CD4-positive, alpha-beta T cell treated with Interleukin-2 at 100 ng/mL for 4 hours (primary cell): ENCODE measurements around the gene SIRPA.
A peak's percentile ranks its signal among the peaks of the same experiment; 100 is the strongest.

Source experiments
- DNase-seq: peaks from one replicate; pipeline ENCODE4 v3.0.0-alpha.2; 2020; ENCODE audit warnings: low spot score

Gene SIRPA

DNA sequence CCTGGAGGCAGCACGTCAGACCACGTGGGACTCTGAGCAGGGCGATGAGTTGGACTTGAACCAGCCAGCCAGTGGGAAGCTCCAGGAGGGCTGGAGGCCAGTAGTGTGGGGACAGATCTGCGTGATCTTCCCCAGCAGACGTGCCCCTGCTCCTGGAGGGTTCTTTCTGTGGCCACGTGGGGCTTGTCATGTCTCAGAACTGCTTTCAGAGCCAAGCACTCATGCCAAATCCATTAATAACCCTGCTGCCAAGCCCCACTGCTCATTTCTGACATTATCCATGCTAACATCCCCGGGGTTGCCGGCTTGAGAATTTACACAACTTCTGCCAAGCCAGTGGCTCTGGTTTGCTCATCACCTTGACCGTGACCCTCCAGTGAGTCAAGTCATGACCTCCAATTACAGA is 38.3 kb downstream of the SIRPA start:
- DNase-seq, result no peak

DNA sequence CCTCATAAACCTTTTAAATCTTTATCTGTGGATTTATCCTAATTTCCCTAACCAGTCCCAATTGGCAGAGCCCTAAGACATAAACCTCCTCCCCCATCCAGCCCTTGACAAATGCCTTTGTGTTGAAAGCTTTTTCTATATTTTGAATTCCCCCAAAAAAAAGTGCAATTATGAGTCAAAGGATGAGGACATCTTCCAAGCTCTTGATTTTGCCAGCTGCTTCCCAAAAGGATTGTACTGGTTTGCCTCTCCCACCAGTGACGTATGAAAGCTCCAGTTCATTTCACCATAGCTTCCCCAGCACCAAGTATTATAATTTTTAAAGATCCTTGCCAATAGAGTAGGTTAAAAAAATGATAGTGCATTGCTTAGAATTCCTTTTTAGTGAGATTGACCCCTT is 38.9 kb downstream of the SIRPA start:
- no peak for DNase-seq

DNA sequence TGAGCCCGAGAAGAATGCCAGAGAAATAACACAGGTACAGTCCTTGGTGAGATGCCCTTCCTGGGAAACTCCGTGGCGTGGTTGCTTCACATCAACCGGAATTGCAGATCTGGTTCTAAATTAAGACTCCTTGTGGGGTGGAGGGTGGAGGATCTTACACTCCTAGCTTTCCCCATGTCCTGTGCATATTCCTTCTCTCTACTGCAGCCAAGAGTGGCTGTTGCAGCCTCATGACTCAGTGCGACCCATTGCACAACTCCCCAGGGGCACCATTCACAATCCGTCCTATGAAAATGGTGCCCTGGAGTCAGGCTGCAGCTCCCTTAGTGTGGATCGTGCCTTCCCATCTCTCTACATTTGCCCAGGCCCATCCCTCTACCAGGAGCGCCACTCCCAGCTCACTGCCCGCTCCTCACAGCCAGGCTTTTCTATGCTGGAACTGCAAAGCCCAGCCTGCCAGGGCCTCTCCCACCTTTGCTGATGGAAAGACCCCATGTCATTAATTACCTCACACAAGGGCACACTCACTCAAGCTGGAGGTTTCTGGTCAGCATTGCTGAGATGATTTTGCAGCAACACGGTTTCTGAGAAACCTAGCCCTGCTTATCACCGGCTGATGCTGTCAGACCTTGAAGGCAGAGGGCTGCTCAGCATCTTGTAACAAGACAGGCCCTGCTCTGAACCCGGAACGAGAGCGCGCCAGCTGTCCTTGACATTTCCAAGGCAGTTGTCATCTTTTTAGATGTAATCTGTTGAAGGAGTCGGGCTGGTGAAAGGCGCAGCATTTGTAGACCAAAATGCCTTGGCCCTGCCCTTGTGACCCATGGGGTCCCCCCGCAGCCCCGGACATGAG is 39.7 kb downstream of the SIRPA start:
- DNase-seq, result no peak

DNA sequence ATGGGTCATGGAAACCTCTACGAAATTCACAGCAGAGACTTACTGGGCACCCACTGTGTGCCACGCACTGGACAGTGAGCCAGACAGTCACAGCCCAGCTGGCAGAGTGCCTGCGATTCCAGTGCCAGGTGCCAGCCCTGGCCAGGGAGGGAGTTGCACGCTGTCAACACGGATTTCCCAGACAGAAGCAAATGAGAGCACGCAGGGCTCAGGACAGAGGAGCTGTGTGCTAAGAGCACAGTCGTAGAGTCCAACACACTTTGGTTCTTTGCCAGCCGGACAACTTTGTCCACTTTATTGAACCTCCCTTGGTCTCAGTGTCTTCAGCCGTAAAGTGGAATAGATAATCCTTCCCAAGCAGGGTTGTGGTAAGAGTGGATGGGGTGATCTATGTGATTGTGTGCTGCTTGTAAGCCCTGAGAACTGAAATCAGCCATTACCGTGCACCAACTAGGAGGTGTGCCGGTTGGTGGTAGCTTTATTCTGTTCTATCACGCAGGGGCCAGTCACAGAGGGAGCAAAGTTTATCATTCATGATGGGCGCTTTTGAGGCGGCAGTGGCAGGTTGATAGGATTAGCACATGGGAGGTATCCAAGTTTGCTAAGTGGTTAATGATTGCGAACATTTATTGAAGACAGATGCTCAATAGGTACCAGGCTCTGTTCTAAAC is 40.6 kb downstream of the SIRPA start:
- no peak for DNase-seq

DNA sequence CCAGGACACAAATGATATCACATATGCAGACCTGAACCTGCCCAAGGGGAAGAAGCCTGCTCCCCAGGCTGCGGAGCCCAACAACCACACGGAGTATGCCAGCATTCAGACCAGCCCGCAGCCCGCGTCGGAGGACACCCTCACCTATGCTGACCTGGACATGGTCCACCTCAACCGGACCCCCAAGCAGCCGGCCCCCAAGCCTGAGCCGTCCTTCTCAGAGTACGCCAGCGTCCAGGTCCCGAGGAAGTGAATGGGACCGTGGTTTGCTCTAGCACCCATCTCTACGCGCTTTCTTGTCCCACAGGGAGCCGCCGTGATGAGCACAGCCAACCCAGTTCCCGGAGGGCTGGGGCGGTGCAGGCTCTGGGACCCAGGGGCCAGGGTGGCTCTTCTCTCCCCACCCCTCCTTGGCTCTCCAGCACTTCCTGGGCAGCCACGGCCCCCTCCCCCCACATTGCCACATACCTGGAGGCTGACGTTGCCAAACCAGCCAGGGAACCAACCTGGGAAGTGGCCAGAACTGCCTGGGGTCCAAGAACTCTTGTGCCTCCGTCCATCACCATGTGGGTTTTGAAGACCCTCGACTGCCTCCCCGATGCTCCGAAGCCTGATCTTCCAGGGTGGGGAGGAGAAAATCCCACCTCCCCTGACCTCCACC is 42.2 kb downstream of the SIRPA start:
- DNase-seq, result no peak

DNA sequence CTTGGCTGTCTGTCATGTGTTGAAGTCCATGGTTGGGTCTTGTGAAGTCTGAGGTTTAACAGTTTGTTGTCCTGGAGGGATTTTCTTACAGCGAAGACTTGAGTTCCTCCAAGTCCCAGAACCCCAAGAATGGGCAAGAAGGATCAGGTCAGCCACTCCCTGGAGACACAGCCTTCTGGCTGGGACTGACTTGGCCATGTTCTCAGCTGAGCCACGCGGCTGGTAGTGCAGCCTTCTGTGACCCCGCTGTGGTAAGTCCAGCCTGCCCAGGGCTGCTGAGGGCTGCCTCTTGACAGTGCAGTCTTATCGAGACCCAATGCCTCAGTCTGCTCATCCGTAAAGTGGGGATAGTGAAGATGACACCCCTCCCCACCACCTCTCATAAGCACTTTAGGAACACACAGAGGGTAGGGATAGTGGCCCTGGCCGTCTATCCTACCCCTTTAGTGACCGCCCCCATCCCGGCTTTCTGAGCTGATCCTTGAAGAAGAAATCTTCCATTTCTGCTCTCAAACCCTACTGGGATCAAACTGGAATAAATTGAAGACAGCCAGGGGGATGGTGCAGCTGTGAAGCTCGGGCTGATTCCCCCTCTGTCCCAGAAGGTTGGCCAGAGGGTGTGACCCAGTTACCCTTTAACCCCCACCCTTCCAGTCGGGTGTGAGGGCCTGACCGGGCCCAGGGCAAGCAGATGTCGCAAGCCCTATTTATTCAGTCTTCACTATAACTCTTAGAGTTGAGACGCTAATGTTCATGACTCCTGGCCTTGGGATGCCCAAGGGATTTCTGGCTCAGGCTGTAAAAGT is 43.5 kb downstream of the SIRPA start:
- DNase-seq, result no peak

DNA sequence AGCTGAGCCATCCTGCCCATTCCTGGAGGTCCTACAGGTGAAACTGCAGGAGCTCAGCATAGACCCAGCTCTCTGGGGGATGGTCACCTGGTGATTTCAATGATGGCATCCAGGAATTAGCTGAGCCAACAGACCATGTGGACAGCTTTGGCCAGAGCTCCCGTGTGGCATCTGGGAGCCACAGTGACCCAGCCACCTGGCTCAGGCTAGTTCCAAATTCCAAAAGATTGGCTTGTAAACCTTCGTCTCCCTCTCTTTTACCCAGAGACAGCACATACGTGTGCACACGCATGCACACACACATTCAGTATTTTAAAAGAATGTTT is 44.0 kb downstream of the SIRPA start:
- DNase-seq, result no peak

DNA sequence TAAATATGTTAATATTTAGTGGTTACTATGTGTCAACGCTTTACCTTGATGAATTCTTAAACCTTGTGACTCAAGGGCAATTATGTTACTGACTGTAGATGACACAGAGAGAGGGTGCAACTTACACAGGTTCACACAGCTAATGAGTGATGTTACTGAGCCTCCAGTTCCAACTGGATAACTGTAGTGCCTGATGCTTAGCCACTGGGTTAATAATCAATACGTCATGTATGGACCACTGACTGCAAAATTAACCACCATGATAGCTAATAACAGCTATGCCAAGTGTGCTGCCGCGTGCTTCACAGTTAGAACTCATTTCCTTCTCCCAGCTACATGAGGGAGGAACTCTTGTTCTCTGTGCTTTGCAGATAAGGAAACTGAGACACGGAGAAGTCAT is 45.4 kb downstream of the SIRPA start:
- no peak for DNase-seq

DNA sequence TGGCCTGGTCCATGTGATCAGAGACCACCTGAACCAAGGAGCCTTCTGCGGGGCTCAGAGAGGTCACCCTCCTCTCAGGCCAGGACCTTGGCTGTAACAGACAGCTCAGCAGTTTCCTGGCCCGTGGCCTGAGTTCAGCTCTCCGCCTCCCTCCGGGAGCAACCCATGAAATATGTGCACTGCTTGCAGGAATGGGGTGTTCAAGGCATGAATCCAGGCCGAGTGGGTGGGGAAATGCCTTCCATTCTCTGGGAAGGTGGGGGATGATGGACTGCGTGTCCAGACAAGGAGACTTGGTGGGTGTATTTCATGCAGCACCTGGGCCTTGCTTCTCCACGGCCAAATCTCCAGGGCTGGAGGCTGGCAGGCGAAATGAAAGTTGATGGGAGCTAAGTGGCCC is 46.0 kb downstream of the SIRPA start:
- DNase-seq, result no peak

DNA sequence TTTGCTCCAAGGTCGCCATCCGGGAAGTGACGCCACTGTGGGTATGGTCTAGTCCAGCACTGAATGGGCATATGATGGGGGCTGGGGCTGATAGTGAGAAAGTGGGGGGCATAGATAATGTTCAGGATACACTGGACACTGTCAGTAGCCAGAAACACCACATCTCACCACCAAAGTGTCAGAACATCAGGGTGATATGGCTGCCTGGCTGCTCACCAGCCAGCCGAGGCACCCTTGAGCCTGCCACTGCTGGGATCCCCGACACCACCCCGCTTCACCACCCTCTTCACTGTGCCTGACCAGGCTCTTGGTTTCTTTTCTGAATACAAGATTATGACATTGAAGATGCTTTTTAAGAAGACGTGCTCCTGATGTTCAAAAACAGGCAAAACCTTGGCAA is 46.9 kb downstream of the SIRPA start:
- no peak for DNase-seq

DNA sequence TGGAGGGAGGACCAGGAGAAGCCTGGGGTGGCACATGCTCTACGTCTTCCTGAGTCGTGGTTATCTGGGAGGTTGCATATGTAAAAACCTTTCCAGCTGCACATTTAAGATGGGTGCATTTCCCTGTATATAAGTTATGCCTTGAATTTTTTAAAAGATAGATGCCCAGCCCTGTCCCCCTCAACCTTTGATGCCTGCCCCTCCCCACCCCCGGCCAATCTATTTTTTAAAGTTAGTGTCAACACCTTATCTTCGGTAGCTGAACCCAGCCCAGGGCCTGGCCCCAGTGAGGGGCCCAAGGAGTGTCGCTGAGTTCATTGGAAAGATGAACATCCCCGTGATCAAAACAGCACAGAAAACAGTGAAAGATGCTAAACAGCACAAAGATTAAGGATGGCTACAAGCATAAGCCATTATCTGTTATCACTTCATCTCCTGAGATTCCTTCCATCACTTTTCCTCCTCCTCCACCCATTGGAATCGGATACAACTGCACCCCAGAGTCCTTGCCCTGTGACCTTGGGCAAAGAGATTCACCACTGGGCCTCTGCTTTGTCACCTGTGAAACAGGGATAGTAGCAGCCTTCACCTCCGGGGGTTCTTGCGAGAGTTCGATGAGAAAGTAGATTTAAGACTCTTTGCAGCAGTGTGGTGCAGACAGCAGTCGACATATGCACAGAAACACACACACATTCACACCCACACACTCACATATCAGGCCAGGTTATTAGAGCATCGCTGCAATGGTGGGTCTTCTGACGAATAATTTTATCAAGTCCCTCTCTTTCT is 47.5 kb downstream of the SIRPA start:
- no peak for DNase-seq

DNA sequence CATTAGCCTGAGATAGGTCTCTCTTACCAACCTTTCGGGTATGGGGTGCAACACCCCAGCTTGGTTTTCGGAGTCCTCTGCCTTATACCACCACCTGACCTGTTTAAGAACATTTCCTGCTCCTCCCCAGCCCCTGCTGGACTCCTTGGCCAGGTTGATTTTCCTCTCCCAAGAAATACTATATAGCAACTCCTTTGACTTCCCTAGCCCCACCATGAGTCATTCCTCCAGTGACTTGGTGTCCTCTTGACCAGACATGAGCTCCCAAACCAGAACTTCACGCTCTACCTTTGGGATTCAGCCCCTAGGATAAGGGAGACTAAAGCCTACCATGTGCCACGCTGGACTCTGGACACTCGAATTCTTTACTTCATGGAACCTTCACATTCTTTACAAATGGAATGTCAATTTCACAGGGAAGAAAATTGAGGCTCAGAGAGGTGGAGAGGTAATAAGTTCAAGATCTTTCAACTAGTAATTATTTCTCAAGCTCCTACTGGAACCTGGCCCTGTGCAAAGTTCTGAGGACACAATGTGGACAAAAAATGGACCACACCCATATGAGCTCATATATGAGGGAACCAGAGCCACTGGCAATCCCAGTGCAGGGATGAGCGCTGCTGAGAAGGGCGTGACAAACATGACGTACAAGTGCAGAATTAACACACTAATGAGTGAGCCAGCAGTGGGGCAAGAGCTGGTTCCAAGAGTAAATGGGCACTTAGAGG is 48.2 kb downstream of the SIRPA start:
- no peak for DNase-seq

DNA sequence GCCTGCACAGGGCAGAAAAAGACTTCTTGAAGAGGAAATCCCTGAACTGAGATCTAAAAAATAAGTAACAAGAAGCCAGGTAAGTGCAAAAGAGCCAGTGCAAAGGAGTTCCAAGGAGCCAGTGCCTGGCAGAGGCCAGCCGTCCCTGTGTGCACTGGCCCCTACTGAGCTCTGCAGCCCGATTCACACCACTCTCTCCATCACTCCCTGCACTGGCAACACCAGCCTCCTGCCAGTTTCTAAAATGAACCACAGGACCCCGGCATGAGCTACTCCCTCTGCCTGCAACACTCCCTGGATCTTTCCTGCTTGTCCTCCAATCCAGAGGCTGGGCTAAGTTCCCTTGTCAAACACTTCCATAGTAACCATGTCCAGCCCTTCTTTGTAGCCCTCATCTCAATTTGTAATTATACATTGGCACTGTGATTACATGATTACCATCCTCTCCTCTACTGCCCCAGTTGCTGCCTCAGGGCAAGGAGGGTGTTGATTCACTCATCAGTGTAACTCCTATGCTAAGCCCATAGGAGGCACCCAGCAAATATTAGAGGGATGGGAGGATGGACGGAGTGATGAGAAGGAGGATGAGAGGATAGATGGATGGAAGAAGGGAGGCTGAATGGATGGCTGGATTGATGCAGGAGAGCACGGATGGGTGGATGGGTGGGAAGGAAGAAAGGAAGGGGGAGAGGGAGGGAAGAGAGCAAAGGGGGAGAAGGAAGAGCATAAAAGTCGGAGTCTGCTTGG is 49.3 kb downstream of the SIRPA start:
- no peak for DNase-seq

DNA sequence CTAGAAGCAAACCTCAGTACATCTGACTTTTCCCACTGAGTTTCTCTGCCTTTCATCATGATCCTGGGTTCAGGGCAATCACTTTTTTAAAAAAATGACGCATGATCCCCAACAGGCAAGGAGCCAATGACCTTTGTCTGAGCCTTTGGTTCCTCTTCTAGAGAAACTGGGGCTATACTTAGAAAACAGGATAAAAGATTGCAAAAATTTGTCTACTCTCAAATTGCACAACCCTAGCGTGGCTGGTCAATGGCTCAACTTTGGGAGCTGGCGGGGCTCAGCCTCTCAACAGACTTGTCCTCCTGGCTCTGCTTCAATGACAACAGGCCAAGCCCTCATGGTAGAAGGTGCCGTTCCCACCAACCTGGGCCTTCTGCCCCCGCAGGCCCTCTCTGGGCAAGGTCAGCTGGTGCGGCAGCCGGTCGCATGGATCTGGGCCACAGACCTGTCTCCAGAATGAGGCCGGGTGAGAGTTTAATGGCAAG is 50.0 kb downstream of the SIRPA start:
- peak; percentile 1 for DNase-seq

DNA sequence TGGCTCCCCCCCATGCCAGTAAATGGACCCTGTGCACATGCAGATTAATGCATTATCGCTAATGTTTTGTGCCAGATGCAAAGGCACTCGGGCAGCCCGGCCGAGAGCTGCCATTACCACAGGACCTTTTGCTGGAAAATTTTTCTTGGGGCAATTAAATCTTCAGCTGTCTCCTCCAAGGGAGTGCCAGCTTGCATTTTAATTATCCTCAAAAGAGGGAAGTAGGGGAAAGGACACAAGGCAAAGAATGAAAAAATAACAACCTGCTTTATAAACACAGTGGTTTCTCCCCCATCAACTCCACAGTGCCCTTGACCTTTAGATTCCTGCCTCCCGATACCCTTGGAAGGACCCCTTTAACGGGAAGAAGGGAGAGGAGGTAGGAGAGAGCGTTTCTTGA is 50.5 kb downstream of the SIRPA start:
- no peak for DNase-seq

DNA sequence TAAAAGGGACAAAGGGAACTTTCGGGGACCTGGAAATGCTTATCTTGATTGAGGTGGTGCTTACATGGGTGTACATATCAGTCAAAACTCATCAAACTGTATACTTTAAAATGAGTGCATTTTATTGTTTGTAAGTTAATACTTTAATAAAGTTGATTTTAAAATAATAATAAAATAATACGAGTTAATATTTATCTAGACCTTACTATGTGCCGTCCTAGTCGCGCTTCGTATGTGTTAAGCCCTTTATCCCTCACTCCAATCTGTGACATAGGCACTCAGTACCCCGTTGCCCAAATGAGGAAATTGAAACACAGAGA is 51.2 kb downstream of the SIRPA start:
- DNase-seq, result no peak

DNA sequence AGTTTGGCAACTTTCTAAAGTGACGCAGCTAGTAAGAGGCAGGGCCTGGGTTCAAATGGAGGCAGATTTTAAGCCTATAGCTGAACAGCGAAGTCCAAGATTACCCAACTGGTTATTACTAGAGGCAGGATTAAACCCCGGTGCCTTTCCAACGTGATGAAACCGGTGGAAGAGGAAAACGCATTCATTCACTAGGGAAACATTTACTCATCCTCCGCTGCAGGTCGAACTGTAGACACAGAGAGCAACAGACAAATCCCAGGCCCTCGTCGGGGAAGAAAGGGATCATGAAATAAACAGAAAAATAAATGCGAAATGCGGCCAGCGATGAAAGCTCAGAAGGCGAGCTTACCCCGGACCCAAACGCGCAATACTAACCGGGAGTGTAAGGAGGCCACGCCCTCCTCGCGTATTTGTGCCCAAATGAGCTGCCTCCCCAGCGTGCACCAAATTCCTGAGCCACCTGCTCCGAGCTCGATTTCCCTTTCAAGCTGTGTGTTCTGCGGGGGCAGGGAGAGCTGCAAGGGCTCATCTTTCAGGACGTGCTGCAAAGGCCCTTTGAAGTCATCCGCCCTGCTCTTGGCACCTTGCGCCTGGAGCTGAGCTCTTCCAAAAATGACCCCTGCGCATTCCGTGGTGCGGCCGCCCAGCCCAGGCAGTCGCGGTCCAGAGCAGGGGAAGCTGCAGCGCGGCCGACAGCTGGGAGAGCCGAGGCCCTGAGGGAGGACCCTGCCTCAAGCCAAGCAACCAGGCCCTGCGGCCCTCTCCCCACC is 51.7 kb downstream of the SIRPA start:
- peak; percentile 3 for DNase-seq

DNA sequence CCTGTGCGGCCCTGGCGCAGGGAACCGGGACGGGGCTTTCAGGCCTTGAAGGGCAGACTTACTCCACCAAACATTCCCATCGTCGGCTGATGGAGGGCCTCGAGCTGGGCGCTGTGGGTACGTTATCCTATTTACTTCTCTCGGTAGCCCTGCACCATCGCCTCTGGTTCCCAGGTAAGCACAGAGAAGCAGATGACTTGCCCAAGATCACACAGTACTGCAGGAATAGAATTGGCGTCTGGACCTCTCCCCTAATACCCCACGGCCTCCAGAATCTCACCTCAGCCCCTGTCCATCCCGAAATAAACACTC is 52.3 kb downstream of the SIRPA start:
- DNase-seq, result no peak

DNA sequence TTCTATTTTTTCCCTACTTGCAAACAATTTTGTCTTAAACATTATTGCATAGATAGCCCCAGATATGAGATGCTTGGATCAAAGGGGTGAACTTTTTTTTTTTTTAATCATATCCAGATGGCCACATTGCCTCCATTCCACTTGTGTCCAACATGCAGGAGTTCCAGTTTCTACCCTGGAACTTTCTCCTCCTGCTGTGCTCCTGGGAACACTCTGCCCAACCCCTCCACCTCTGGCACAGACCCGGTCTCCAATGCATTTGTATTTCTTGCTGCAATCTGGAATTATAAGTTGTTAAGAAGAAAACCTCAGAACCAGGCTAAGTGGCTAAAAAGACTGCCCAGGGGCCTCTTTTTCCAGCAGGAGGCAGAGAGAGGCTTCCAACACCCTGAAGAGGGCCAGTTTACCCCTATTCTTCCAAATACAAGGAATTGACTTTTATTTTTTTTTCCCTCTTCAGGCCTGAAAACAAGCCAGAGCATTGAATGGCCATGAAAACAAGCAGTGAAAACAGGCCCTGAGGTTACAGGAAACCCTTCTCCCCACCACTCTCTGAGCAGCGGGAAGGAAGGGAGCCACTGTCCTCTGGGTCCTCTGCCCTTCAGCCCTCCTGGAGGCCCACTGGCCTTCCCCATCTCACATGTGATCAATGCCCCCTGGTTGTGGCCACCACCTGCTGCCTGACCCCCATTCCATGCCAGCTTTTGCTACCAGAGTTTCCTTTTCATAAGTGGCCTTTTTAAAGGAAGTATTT is 54.3 kb downstream of the SIRPA start:
- DNase-seq, result no peak
